RKO (cell line): ENCODE results near the gene UTP4.

Experiments
- DNase-seq: peaks from one replicate; pipeline ENCODE4 v3.0.0-alpha.2; 2016; ENCODE audit warnings: low spot score

The UTP4 gene

GRCh38 chr16:69132424-69133252, at the start of gene UTP4, which contains the start of gene CHTF8:
Gene UTP4 (plus strand): TSS chr16:69132649. CDS start chr16:69133460, 811 bp downstream.
Gene CHTF8 (minus strand): TSS chr16:69132588. CDS start chr16:69121458, 11,130 bp downstream.
- peak; percentile 87 for DNase-seq

GRCh38 chr16:69083306-69083941, 49.0 kb upstream of the UTP4 start:
- no peak for DNase-seq

DNA sequence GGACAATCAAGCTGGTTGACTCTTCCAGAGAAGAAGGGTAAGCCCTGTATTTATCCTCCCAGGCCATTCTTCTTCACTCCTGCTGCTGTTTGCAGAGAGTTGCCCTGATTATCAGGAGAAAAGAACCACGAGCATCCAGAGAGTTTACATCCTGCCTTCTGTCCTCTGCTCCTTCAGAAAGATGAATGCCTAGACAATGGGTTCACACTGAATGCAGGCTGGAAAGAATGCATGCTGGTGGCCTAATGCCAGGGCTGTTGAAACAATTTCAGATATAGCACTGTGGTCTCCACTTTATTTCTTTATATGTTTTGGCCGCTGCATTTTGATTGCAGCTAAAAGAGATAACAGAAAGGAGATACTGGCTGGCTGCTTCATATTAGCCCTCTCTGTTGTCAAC, 48.2 kb upstream of the UTP4 start:
- no peak for DNase-seq

DNA sequence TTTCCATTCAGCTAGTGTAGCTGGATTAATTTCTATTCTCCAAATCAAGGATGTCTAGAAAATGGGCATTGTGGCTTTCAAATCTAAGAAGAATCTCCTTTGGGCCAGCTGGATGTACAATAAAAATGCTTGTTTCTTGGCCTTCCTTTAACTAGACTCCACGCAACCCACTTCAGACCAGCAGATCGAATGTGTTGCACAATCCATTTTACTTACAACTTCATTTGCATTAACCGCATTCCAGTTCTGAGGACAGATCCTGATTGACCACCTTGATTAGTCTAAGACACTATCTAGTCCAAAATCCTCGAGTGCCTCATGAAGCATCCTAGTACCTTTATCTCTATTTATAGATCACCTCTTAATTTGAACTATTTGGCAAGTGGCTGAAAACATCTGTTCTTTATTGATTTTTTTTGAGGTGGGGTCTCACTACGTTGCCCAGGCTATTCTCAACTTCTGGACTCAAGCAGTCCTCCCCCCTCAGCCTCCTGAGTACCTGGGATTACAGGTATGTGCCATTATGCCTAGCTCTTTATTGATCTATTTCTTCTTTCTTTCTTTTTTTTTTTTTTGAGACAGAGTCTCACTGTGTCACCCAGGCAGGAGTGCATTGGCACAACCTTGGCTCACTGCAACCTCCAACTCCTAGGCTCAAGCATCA, 47.3 kb upstream of the UTP4 start:
- DNase-seq, result no peak

DNA sequence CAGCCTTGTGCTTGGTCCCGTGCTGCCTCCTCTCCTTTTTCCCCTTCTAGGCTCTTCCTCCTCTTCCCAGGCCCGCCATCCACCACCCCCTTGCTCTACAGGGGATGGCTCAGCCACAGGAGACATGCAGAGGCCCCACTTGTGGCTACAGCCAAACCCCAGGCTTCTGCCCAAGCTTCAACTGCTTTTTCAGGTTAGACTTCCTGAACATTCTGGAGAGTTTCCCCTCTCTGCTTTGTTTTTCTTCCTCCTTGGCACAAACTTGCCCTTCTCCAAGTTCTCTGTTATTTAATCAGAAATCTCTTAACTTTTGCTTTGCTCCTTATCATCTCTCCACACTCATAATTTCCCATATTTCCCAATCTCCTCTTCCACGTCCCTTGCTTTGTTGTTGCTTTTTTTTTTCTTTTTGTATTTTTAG, 45.3 kb upstream of the UTP4 start:
- DNase-seq, result no peak

DNA sequence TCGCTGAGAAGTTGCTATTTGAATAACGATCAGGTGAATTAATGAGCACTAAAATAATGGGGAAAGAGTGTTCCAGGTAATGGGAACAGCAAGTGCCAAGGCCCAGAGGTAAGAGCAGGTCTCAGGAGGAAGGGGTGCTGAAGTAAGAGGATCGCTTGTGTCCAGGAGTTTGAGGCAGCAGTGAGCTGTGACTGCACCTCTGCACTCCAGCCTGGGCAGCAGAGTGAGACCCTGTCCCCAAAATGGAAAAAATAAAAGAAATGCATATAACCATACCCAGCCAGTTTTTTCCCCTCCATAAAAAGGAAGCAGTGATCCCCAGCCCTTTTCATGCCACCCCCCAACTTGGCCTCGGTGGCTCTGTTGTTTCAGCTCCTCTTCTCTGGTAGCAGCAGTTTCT, 43.8 kb upstream of the UTP4 start:
- DNase-seq, result no peak

DNA sequence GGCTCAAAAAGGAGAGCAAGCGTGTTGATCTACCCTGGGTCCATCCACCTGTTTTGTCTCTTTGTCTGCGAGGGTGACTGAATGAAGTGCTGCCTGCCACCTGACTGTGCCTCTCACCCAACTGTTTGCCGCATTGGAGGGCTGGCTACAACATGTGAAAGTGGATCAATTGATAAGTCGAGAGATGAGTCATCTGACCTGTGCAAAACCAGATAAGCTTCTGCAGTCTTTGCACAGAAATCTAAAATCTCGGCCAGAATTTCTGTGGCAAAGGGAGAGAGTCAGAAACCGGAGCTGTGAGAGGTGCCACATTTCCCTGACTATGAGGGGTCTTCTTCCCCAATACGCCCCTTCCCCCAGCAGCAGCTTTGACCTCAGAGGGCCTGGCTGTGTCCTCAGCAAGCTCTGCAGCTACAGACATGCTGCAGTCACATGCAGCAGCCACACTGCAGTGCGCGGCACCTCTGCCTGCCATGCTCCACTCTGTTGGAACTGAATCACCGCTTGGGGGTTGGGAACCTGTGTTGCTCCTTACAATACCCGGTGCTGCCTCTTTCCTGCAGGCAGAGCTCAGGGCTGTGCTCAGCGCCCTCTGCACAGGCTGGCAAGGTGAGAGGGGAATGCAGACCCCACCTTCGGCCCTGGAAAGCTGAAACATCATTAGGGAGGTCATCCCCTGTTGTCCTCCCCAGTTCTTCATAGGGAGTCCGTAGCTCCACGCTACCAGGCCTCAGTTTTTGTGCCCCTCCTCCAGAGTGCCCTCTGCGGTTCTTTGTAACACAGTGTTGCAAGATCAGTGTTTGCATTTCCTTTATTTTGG, 43.1 kb upstream of the UTP4 start:
- no peak for DNase-seq

DNA sequence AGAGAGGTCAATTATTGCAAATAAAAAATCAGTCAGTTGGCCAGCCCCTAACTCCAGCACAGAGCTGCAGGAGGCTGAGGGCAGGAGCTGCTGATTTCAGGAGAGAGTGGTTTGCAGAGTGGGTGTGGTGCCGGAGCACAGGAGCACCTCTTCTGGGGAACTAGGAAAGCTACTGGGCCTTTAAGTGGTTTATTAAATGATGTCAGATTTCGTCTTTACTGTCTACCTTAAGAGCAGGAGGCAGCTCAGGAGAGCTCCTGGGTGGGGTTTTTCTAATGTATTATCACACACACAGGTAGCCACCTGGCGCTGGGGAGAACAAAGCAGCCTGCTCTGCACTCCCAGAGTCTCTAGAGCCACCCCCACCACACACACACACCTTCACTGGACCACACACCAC, 38.5 kb upstream of the UTP4 start:
- DNase-seq, result no peak

DNA sequence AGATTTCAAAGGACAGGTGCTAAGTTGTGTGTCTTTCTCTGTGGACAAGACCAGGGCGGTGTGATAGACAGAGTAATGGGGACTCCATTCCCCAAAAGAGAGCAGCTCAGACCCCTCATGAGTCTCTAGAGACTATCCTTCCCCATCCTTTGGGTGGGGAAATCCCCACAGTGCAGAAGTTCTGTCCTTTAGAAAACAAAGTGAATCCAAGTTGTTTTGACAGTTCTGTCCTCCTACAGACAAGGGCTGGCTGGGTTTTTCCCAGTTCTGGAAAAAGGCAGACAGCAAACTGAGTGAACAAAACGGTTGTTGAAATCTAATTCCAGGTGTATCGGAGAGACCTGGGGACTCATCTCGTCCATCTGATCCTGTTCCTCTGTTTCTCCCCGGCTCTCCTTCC, 37.9 kb upstream of the UTP4 start:
- no peak for DNase-seq

GRCh38 chr16:69095193-69095592, 37.3 kb upstream of the UTP4 start:
- DNase-seq, result no peak

DNA sequence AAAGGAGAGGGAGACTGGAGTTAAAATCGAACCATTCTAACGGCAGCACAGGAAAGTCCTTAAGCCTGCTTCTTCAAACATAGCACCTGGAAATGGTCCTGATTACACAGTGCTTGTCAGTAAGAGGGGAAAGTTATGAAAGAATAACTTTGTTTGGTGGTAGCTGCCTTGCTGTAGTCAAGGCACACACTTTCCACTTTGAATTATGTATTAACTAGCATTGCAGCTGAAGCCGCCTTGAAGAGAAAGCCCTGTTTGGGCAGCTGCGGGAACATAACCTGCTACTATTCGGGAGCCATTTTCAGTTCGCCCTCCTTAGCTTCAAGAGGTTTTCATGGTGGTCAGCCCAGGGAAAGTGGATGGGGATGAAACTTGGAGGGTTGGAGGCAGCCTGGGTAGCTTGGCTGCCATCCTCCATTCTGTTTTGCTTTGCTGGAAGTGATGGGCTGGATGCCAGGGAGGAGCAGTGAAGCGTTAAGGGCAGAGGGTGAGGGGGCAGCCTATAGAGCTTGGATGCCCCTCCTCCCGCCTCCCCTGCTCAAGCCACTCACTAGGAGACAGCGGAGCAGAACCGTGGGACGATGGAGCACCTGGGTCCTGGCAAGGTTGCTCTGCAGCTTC, 32.3 kb upstream of the UTP4 start:
- no peak for DNase-seq

GRCh38 chr16:69105501-69106361, 26.7 kb upstream of the UTP4 start, which contains the start of gene HAS3:
Gene HAS3 (plus strand): TSS chr16:69105653. CDS start chr16:69109396, 3,743 bp downstream.
- peak; percentile 84 for DNase-seq

- DNase-seq, result no peak
Observed at GRCh38 chr16:69106491-69107315, 25.7 kb upstream of the UTP4 start.

DNA sequence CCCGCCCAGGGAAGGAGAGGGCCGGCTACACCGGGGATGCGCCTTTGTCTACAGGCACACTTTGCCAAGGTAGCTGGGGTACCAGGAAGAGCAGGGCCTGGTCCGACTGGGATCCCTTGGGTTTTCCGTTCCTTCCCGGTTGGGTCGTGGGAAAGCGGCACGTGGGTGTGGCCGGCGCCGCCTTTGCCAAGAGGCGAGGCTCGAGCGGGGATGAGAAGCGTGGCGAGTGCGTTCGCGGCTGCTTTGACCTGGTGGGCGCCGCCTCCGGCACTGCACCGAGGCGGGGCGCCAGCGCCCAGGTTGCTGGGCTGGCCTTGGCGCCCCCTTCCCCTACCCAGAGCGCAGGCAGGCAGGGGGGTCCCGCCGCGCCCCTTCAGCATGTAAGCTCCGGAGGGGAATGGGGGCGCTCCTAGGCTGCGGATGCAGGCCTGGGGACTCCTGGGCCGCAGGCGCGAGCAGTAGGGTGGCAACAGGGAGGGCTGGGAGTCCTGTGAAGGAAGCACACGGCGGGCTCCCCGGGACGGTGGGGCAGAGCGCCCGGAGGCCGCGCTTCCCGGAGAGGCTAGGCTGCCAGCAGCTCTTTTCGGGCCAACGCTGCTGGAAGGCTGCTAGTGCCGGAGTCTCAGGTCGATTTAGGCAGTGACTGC, 25.0 kb upstream of the UTP4 start:
- no peak for DNase-seq

DNA sequence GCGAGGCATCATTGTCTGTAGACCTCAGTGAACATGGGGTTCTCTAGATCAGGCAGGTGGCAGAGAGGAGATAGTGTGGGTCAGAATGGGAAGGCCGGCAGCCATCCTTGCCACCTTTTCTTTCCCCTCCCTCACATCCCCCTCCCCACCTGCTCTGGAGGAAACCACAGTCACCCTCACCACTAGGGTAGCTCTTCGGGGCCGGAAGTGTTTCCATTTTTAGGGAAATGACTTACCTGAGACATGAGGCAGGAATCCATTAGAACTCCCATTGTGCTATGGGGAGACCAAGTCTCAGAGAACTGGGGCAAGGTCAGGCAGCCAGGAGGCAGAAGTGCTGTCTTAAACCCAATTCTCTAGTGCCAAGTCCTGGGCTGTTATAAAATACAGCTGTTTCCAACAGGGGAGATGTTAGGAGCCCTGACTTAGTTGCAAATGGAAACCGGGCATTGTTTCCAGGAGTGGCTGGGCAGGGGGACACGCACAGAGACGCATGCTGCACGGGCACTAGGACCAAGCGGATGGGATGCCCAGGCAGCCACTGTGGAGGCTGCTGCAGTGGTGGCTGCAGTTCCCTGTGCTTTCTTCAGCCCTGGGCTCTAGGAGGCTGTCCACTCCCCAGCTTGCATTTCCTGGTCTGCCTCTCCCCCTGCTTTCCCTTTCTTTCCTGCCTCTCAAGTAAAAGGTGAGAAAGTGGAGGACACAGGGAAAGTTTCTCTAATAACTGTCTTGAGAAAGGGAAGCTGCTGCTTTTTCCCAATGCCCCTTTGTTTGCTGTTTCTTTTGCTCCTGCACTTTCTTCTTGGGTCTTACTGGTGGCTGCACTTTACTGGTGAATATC, 24.2 kb upstream of the UTP4 start:
- DNase-seq, result no peak

DNA sequence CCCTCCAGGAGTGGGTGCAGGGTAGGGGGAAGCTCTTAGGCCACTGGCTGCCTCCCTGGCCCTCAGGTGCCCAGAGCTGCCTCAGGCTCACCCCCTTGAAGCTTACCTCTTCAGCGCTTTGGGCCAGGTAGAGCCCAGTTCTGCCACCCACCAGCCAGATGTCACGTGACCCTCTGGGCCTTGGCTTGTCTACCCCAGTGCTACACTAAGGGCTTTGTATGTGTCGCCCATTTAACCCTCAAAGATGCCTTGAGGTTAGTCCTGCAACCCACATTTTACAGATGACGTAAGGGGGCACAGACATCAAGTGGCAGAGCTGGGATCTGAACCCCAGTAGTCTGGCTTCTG, 23.6 kb upstream of the UTP4 start:
- no peak for DNase-seq

DNA sequence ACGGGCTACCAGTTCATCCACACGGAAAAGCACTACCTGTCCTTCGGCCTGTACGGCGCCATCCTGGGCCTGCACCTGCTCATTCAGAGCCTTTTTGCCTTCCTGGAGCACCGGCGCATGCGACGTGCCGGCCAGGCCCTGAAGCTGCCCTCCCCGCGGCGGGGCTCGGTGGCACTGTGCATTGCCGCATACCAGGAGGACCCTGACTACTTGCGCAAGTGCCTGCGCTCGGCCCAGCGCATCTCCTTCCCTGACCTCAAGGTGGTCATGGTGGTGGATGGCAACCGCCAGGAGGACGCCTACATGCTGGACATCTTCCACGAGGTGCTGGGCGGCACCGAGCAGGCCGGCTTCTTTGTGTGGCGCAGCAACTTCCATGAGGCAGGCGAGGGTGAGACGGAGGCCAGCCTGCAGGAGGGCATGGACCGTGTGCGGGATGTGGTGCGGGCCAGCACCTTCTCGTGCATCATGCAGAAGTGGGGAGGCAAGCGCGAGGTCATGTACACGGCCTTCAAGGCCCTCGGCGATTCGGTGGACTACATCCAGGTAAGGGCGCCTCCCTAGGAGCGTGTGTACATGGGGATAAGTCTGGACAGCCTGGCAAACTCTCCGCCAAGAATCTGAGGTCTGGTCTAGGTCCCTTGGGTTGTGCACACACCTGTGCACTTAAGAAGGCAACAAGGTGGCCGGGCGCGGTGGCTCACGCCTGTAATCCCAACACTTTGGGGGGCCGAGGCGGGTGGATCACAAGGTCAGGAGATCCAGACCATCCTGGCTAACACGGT, 22.8 kb upstream of the UTP4 start:
- DNase-seq, result no peak
